Testis (tissue), 3 donors: Measurements from ENCODE around the gene CHST9. TPM values are rescaled to one million over a fixed set of nuclear protein-coding genes. Genes with fewer than 3 reads are reported as not detected.

Source experiments
- DNase-seq: peaks from one replicate; pipeline ENCODE4 v3.0.0-alpha.2; 2019
- H3K27ac ChIP-seq, 2 donors: fragments of 200-600 bp; sonication (generic); one replicate each; pipeline ENCODE4 v1.5.1; 2019
- H3K27me3 ChIP-seq: fragments of 200-600 bp; sonication (generic); one replicate; pipeline ENCODE4 v1.5.1; 2019
- H3K36me3 ChIP-seq: fragments of 200-600 bp; sonication (generic); one replicate; pipeline ENCODE4 v1.5.1; 2017; ENCODE audit warnings: low read depth; ENCODE audit errors: missing control alignments
- H3K4me1 ChIP-seq: fragments of 200-600 bp; sonication (generic); one replicate; pipeline ENCODE4 v1.5.1; 2019
- H3K4me3 ChIP-seq, 2 donors: fragments of 200-600 bp; sonication (generic); one replicate each; pipeline ENCODE4 v1.5.1; 2017 to 2019
- H3K9me3 ChIP-seq: fragments of 200-600 bp; sonication (generic); one replicate; pipeline ENCODE4 v1.5.1; 2017
- POLR2A ChIP-seq: fragments of 450-650 bp; IDR thresholded peaks from one replicate; pipeline ENCODE4 v1.6.1; 2017; ENCODE audit warnings: antibody characterized with exemption, mild to moderate bottlenecking, moderate library complexity
- WGBS, 2 donors: methylation state at CpG; one replicate each; pipeline ENCODE4 v1.1.5; 2018; 5-methylcytosine and 5-hydroxymethylcytosine counted together
- intact Hi-C: fragments of 100-400 bp; cut with DNase I; formaldehyde crosslinking; loops from one replicate; pipeline ENCODE4 v1.15.1; 2023; ENCODE audit warnings: low total_unique reads
- polyA plus RNA-seq: library from polyadenylated mRNA; stranded (reverse); fragments of 350-450 nt; fragmentation: Illumina TruSeq; extraction: RNeasy Lipid Tissue Mini Kit (QIAGEN cat#74804); gene quantifications from one replicate; pipeline ENCODE4 v1.2.3, GENCODE V29; 2014; ENCODE audit warnings: low read depth, low replicate concordance; ENCODE audit not compliant: insufficient read depth
- total RNA-seq, 2 donors: library from RNA; depleted of rRNA; stranded (reverse); fragments of >200 nt; gene quantifications; one replicate each; pipeline ENCODE4 v1.2.3, GENCODE V29; 2016
- TF ChIP-seq, protein P1 (sequence below), 3 experiments: fragments of 450-650 bp in 2 of 3; fragments of 200-600 bp in 1 of 3; sonication (generic) in 1 of 3; IDR thresholded peaks; one replicate each; pipeline ENCODE4 v1.5.1; 2016 to 2019; ENCODE audit warnings: antibody characterized with exemption in 3 of 3, mild to moderate bottlenecking in 2 of 3, moderate library complexity in 1 of 3

CHST9 gene
- total and polyA plus RNA-seq, 3 donors from 2014 or later = 9.6 to 25.5 (median 20.9) TPM

DNA sequence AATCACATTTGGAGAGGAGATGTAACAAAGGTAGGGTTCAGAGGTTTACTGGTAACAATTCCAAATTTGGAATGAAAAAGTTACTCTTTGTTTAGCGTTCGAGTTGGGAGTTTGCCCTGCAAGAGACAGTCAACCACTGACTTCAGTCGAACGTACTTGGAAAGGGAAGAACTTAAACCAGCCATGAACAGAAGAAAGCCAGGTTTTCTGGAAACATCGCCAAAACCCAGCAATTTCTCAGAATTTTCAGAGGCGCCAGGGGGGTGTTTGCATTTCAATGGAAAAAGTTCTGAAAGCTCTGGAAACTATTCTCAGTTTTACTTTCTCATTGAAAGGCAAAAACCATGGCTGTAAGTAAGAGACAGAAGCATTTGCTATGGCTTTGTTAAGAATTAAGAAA is 291.1 kb downstream of the CHST9 start:
- TF ChIP-seq, protein P1, sequence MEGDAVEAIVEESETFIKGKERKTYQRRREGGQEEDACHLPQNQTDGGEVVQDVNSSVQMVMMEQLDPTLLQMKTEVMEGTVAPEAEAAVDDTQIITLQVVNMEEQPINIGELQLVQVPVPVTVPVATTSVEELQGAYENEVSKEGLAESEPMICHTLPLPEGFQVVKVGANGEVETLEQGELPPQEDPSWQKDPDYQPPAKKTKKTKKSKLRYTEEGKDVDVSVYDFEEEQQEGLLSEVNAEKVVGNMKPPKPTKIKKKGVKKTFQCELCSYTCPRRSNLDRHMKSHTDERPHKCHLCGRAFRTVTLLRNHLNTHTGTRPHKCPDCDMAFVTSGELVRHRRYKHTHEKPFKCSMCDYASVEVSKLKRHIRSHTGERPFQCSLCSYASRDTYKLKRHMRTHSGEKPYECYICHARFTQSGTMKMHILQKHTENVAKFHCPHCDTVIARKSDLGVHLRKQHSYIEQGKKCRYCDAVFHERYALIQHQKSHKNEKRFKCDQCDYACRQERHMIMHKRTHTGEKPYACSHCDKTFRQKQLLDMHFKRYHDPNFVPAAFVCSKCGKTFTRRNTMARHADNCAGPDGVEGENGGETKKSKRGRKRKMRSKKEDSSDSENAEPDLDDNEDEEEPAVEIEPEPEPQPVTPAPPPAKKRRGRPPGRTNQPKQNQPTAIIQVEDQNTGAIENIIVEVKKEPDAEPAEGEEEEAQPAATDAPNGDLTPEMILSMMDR (IDR thresholded peaks at IDR 0.05) = no peak
- no peak for TF ChIP-seq POLR2A
- H3K4me1 ChIP-seq = no peaks in the 10 kb centered on the region
- no peaks in the 10 kb centered on the region for H3K36me3 ChIP-seq
- 25 to 27% methylated on average over 6 of the region's 6 CpGs for whole genome bisulfite sequencing, 2 donors
- DNase-seq = peak; percentile 15
- no peak overlapping the region for H3K27ac ChIP-seq
- H3K4me3 ChIP-seq = no peak overlapping the region
- no peaks in the 10 kb centered on the region for H3K27me3 ChIP-seq
- H3K9me3 ChIP-seq = no peaks in the 10 kb centered on the region
- intact Hi-C loops = no loop called here

DNA sequence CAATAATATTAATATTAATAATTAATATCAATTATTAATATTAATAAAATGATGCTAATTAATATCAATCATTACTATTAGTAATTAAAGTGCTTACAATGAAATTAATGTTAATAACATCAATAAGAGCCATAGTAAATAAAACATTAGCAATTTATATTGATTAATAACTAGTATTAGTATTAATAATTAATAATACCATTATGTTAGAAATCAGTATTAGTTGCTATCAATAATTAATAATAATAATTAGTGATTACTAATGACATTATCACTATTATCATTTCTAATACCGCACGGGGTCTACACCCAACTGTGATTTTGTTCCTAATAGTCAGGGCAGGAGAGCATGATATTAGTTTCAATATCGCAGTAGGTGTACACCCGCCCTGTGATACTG is 296.8 kb downstream of the CHST9 start:
- Histone ChIP-seq H3K4me3 (no peak overlapping the region), H3K4me1 (no peaks in the 10 kb centered on the region), H3K27ac (no peak overlapping the region), H3K36me3 (no peaks in the 10 kb centered on the region), H3K27me3 (no peaks in the 10 kb centered on the region), H3K9me3 (no peaks in the 10 kb centered on the region)
- 58 to 65% methylated on average over 4 of the region's 4 CpGs for WGBS, 2 donors
- DNase-seq = no peak
- intact Hi-C loops = no loop called here
- TF ChIP-seq, protein P1 (IDR thresholded peaks at IDR 0.05) = no peak
- TF ChIP-seq POLR2A = no peak

DNA sequence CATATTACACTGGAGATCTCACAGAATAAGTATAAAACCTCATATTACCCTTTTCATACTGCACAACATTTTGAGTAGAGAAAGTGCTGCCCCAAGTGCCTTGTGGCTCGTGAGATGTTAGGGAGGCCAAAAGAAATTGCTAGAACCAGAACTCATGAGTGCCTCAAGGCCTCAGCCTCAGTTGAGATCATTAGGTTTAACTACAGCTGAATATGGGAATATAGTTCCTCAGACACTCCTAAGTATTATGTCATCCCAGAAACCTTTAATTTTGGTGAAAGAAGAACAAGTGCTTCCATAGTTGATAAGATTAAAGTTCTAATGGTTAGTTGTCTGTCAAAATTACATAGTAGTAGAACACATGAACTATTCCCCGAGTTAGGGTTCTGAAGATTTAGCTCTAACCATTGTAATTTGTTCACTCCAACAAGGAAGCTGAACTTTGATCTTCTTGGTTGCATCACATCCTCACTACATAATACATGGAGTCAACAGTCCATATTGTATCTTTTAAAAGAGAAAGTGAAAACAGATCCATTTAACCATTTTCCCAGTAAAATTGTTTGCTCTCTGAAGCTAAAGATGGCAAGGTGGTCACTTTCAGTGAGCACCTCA is 310.0 kb downstream of the CHST9 start:
- 73 to 77% methylated on average over 2 of the region's 2 CpGs for WGBS, 2 donors

DNA sequence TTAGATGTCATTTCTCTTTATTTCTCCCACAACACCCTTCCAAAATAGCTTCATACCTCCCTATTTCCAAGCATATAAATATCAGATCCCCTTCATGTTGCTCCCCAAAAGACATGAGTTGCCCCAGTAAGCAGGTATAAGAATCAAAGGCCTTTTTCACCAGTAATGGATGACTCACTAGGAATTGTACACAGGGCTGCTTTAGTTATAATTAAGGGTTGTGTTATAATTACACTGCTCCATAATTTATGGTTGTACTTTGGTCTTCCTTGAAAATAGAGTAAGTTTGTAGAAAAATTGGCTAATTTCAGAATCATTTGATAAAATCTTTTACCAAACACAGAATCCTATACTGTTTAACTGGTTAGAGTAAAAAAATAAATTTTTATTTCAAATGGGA is 310.8 kb downstream of the CHST9 start:
- intact Hi-C loops = no loop called here
- no peaks in the 10 kb centered on the region for H3K27me3 ChIP-seq
- TF ChIP-seq, protein P1 (IDR thresholded peaks at IDR 0.05) = no peak
- TF ChIP-seq POLR2A = no peak
- H3K4me1 ChIP-seq = no peaks in the 10 kb centered on the region
- H3K27ac ChIP-seq = no peak overlapping the region
- no peaks in the 10 kb centered on the region for H3K36me3 ChIP-seq
- no peak overlapping the region for H3K4me3 ChIP-seq
- no peak for DNase-seq
- no peaks in the 10 kb centered on the region for H3K9me3 ChIP-seq

More for the DNA sequence above, 310.0 kb downstream of the CHST9 start:
- TF ChIP-seq, protein P1 (IDR thresholded peaks at IDR 0.05) = no peak
- no peak for TF ChIP-seq POLR2A
- Histone ChIP-seq H3K4me1 (no peaks in the 10 kb centered on the region), H3K36me3 (no peaks in the 10 kb centered on the region), H3K27me3 (no peaks in the 10 kb centered on the region), H3K4me3 (no peak overlapping the region), H3K27ac (no peak overlapping the region), H3K9me3 (no peaks in the 10 kb centered on the region)
- no peak for DNase-seq
- intact Hi-C loops = no loop called here

DNA sequence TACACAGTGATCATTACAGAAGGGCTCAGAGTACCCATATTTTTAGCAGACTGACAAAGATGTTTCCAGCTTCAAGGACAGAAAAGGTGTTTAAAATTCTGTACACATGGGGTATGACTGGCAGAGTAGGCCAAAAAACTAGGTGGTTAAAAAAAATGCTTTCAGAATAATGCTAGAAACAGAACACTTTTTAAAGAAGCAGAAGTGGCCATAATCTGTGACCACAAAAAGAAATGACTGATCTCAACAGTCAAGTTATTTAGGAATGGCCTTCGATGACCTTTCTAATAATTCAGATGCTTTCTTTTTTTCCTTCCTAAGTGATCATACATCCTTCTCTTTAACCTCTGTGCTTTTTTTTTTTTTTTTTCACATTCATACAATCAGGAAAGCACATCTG is 315.5 kb downstream of the CHST9 start:
- no peak overlapping the region for H3K27ac ChIP-seq
- peaks cover 4% of the 10 kb centered on the region for H3K4me1 ChIP-seq
- H3K36me3 ChIP-seq = no peaks in the 10 kb centered on the region
- no peaks in the 10 kb centered on the region for H3K9me3 ChIP-seq
- intact Hi-C loops = no loop called here
- 86 to 90% methylated on average over 1 of the region's 1 CpG for WGBS, 2 donors
- H3K4me3 ChIP-seq = no peak overlapping the region
- TF ChIP-seq POLR2A = no peak
- TF ChIP-seq, protein P1 (IDR thresholded peaks at IDR 0.05) = no peak
- H3K27me3 ChIP-seq = no peaks in the 10 kb centered on the region
- DNase-seq = no peak
